Upper lobe of left lung (tissue), 6 donors: ENCODE data around the gene PNPO. TPM values are rescaled to one million over a fixed set of nuclear protein-coding genes. Genes with fewer than 3 reads are reported as not detected.

Source experiments
- ATAC-seq, 2 donors: fragments of 200-7000 bp; cut with Tn5 transposase; one replicate each; pipeline ENCODE4 v1.9.1; 2022; ENCODE audit warnings: mild to moderate bottlenecking in 2 of 2, moderate library complexity in 2 of 2; ENCODE audit not compliant: low FRiP score in 2 of 2
- DNase-seq, 2 donors: peaks; one replicate each; pipeline ENCODE4 v3.0.0-alpha.2; 2019 to 2020
- H3K27ac ChIP-seq, 4 donors: fragments of 200-600 bp; sonication (generic); one replicate each; pipeline ENCODE4 v1.5.1; 2016 to 2019
- H3K27me3 ChIP-seq, 4 donors: fragments of 200-600 bp; sonication (generic); one replicate each; pipeline ENCODE4 v1.5.1; 2017 to 2019
- H3K36me3 ChIP-seq, 4 donors: fragments of 200-600 bp; sonication (generic); one replicate each; pipeline ENCODE4 v1.5.1; 2016 to 2019
- H3K4me1 ChIP-seq, 4 donors: fragments of 200-600 bp; sonication (generic); one replicate each; pipeline ENCODE4 v1.5.1; 2018 to 2019
- H3K4me3 ChIP-seq, 4 donors: fragments of 200-600 bp; sonication (generic); one replicate each; pipeline ENCODE4 v1.5.1; 2017 to 2019; ENCODE audit warnings: mild to moderate bottlenecking in 2 of 4, moderate library complexity in 1 of 4
- H3K9me3 ChIP-seq, 4 donors: fragments of 200-600 bp; sonication (generic); one replicate each; pipeline ENCODE4 v1.5.1; 2018 to 2019
- EP300 ChIP-seq, 4 donors: sonication (generic); formaldehyde crosslinking; IDR thresholded peaks; one replicate each; pipeline ENCODE4 v1.5.1; 2017; ENCODE audit warnings: antibody characterized with exemption in 4 of 4, control low read depth in 2 of 4
- POLR2A ChIP-seq, 4 donors: fragments of 450-650 bp; IDR thresholded peaks; one replicate each; pipeline ENCODE4 v1.5.1; 2016 to 2017; ENCODE audit warnings: antibody characterized with exemption in 4 of 4, mild to moderate bottlenecking in 2 of 4
- POLR2AphosphoS5 ChIP-seq, 2 donors: sonication (generic); formaldehyde crosslinking; IDR thresholded peaks; one replicate each; pipeline ENCODE4 v1.5.1; 2017; ENCODE audit warnings: antibody characterized with exemption in 2 of 2
- WGBS, 2 donors: methylation state at CpG; one replicate each; pipeline ENCODE4 v1.1.5; 2017 to 2018; 5-methylcytosine and 5-hydroxymethylcytosine counted together
- total RNA-seq, 6 donors: library from RNA; depleted of rRNA in 4 of 6; stranded (reverse); fragments of >200 nt in 4 of 6; gene quantifications; one replicate each; pipeline versions ENCODE4 v1.1.0 to v1.2.1, GENCODE V29; 2016 to 2021
- TF ChIP-seq, protein P1 (sequence below), 6 experiments: fragments of 450-650 bp in 4 of 6; fragments of 200-600 bp in 2 of 6; sonication (generic) in 2 of 6; IDR thresholded peaks; one replicate each; pipeline ENCODE4 v1.5.1; 2016 to 2019; ENCODE audit warnings: antibody characterized with exemption in 6 of 6
- donor health status: DM: no; HTN: no; CAD: no; lungs with moderate emphysema.
- donor health status: DM: no; HTN: yes; CAD: no; lungs with severe emphysema.

PNPO gene
- total RNA-seq, 6 donors from 2014 or later = 16.2 to 40.2 (median 28.7) TPM

GRCh38 chr17:47994724-47995123, 53.4 kb downstream of the PNPO start:
- 76 to 92% methylated on average over 3 to 4 of the region's 4 CpGs for WGBS, 2 donors
- Histone ChIP-seq H3K36me3 (no peaks in the 10 kb centered on the region), H3K4me1 (no peaks in the 10 kb centered on the region), H3K9me3 (no peaks in the 10 kb centered on the region), H3K27me3 (no peaks in the 10 kb centered on the region), H3K4me3 (no peak overlapping the region), H3K27ac (no peak overlapping the region)
- peak in 1 of 2 donors; percentile 16 for ATAC-seq
- no peak for DNase-seq
- TF ChIP-seq EP300 (IDR thresholded peaks at IDR 0.05) = no peak
- TF ChIP-seq POLR2A (IDR thresholded peaks at IDR 0.05) = no peak
- no peak for TF ChIP-seq POLR2AphosphoS5 (IDR thresholded peaks at IDR 0.05)
- TF ChIP-seq, protein P1, sequence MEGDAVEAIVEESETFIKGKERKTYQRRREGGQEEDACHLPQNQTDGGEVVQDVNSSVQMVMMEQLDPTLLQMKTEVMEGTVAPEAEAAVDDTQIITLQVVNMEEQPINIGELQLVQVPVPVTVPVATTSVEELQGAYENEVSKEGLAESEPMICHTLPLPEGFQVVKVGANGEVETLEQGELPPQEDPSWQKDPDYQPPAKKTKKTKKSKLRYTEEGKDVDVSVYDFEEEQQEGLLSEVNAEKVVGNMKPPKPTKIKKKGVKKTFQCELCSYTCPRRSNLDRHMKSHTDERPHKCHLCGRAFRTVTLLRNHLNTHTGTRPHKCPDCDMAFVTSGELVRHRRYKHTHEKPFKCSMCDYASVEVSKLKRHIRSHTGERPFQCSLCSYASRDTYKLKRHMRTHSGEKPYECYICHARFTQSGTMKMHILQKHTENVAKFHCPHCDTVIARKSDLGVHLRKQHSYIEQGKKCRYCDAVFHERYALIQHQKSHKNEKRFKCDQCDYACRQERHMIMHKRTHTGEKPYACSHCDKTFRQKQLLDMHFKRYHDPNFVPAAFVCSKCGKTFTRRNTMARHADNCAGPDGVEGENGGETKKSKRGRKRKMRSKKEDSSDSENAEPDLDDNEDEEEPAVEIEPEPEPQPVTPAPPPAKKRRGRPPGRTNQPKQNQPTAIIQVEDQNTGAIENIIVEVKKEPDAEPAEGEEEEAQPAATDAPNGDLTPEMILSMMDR (IDR thresholded peaks at IDR 0.05) = no peak

GRCh38 chr17:47995241-47995935, 54.0 kb downstream of the PNPO start:
- Histone ChIP-seq H3K27me3 (no peaks in the 10 kb centered on the region), H3K27ac (no peak overlapping the region), H3K4me3 (no peak overlapping the region), H3K9me3 (no peaks in the 10 kb centered on the region), H3K36me3 (no peaks in the 10 kb centered on the region), H3K4me1 (no peaks in the 10 kb centered on the region)
- TF ChIP-seq, protein P1 (IDR thresholded peaks at IDR 0.05) = no peak
- TF ChIP-seq POLR2AphosphoS5 (IDR thresholded peaks at IDR 0.05) = no peak
- no peak for TF ChIP-seq POLR2A (IDR thresholded peaks at IDR 0.05)
- no peak for TF ChIP-seq EP300 (IDR thresholded peaks at IDR 0.05)
- DNase-seq (no peak), ATAC-seq (no peak)
- WGBS, 2 donors = 64 to 84% methylated on average over 7 to 13 of the region's 13 CpGs

- DNase-seq = no peak
- H3K4me1 ChIP-seq = no peaks in the 10 kb centered on the region
- H3K27me3 ChIP-seq = no peaks in the 10 kb centered on the region
- no peaks in the 10 kb centered on the region for H3K9me3 ChIP-seq
- TF ChIP-seq POLR2AphosphoS5 (IDR thresholded peaks at IDR 0.05) (no peak), EP300 (IDR thresholded peaks at IDR 0.05) (no peak), POLR2A (IDR thresholded peaks at IDR 0.05) (no peak)
- TF ChIP-seq, protein P1 (IDR thresholded peaks at IDR 0.05) = no peak
- no peaks in the 10 kb centered on the region for H3K36me3 ChIP-seq
- H3K4me3 ChIP-seq = no peak overlapping the region
- no peak for ATAC-seq
- no peak overlapping the region for H3K27ac ChIP-seq
- WGBS, 2 donors = 51 to 66% methylated on average over 7 to 9 of the region's 9 CpGs
Observed at GRCh38 chr17:47996201-47996600, 54.8 kb downstream of the PNPO start.

- TF ChIP-seq EP300 (IDR thresholded peaks at IDR 0.05) (no peak), POLR2A (IDR thresholded peaks at IDR 0.05) (no peak), POLR2AphosphoS5 (IDR thresholded peaks at IDR 0.05) (no peak)
- TF ChIP-seq, protein P1 (IDR thresholded peaks at IDR 0.05) = no peak
- Histone ChIP-seq H3K27ac (peak overlapping the region in 2 of 4 donors; percentile 18 to 30), H3K4me1 (peaks cover 2 to 12% (median 6%) of the 10 kb centered on the region in 4 donors), H3K27me3 (no peaks in the 10 kb centered on the region), H3K4me3 (no peak overlapping the region), H3K9me3 (no peaks in the 10 kb centered on the region), H3K36me3 (no peaks in the 10 kb centered on the region)
- WGBS, 2 donors = 63 to 75% methylated on average over 7 of the region's 7 CpGs
- no peak for ATAC-seq
- no peak for DNase-seq
Observed at GRCh38 chr17:47997586-47997985, 56.2 kb downstream of the PNPO start.

GRCh38 chr17:47998044-47998443, 56.7 kb downstream of the PNPO start:
- H3K4me3 ChIP-seq = no peak overlapping the region
- H3K27me3 ChIP-seq = no peaks in the 10 kb centered on the region
- H3K9me3 ChIP-seq = no peaks in the 10 kb centered on the region
- DNase-seq (no peak), ATAC-seq (no peak)
- TF ChIP-seq POLR2AphosphoS5 (IDR thresholded peaks at IDR 0.05) (no peak), EP300 (IDR thresholded peaks at IDR 0.05) (no peak), POLR2A (IDR thresholded peaks at IDR 0.05) (no peak)
- TF ChIP-seq, protein P1 (IDR thresholded peaks at IDR 0.05) = no peak
- no peaks in the 10 kb centered on the region for H3K36me3 ChIP-seq
- H3K27ac ChIP-seq = peak overlapping the region in 2 of 4 donors; percentile 18 to 30
- H3K4me1 ChIP-seq = peaks cover 4 to 14% (median 9%) of the 10 kb centered on the region in 4 donors
- WGBS, 2 donors = 89 to 91% methylated on average over 7 of the region's 7 CpGs
